ENCODE measurements around the gene PIP4K2A.

- TF ChIP-seq CTCF (conservative IDR thresholded peaks at IDR 0.05; ENCODE audit: low read depth in 2 of 2): no peak
- TF ChIP-seq REST (IDR thresholded peaks at IDR 0.05; ENCODE audit: unreplicated experiment): no peak
- TF ChIP-seq EZH2 (IDR thresholded peaks at IDR 0.05; ENCODE audit: low read depth, unreplicated experiment): no peak
- no peak for TF ChIP-seq ETS1 (IDR thresholded peaks at IDR 0.05)
- no peak for TF ChIP-seq POLR2AphosphoS5 (IDR thresholded peaks at IDR 0.05; ENCODE audit: low read depth)
- no peak for TF ChIP-seq ZNF462 (CRISPR knock-in tag; IDR thresholded peaks at IDR 0.05)
- no peak for TF ChIP-seq ZNF114 (CRISPR knock-in tag; IDR thresholded peaks at IDR 0.05)
Observed at GRCh38 chr10:22633528-22633927, 80.8 kb downstream of the PIP4K2A start.
